HG02981 (cell line): ENCODE measurements around the gene WWOX.

Experiments used
- ATAC-seq: cut with Tn5 transposase; IDR thresholded peaks from one replicate; pipeline ENCODE4 v1.9.1; 2021; ENCODE audit warnings: mild to moderate bottlenecking, moderate library complexity; ENCODE audit not compliant: unreplicated experiment

Gene WWOX

DNA sequence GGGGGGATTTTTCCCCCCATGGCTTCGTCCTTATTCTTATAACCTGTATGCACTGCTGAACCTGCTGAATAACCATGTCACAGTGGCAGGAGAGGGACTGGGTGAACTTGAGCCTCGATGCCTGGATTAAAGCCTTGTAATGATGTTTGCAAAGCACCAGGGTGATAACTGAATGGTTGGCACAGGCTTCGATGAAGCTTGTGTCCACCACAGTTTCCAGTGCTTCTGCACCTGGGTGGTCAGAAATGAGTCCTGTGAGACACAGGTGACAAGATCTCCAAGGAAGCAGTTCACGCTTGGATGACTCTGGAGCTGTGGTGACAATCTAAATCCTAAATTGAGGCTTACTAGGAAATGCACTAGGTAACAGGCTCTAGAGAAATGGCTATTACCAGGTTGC lies 771.8 kb downstream of the WWOX start:
- ATAC-seq: no peak

DNA sequence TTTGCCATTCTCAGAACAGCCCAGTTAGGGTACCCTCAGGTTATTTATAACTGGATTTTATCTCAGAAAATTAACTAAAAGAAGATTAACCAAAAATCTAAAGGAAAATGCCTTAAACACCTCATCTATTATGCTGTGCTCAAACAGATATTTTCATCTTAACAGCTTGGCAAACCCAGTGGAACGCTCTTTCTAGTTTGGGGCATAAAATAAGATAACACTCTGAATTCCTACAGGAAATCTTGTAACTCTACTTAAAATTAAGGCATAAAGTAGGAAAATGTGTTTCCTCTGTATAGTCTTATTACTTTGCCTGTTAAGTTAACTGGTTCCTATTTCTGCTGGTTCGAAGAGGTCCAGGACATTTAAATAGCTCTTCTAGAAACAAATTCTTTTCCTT lies 777.2 kb downstream of the WWOX start:
- no peak for ATAC-seq

- no peak for ATAC-seq
These were observed 777.7 kb downstream of the WWOX start for GRCh38 chr16:78877114-78877655.

DNA sequence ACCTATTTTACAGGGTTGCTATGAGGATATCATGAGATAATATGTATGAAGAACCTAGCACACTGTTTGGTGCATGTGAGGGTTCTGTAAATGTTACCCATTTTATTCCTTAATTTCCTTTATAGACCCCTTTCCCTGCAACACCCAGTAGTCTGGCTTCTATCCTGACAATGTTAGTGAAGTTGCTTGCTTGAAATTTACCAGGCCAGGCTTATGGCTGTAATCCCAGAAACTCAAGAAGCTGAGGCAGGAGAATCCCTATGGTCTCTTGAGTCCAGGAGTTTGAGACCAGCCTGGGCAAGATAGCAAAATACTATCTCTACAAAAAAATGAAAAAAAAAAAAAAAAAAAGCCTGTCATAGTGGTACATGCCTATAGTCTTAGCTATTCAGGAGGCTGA lies 779.1 kb downstream of the WWOX start:
- no peak for ATAC-seq

GRCh38 chr16:78879011-78879410 lies 779.6 kb downstream of the WWOX start:
- ATAC-seq: no peak

GRCh38 chr16:78882150-78882549 lies 782.7 kb downstream of the WWOX start:
- no peak for ATAC-seq

DNA sequence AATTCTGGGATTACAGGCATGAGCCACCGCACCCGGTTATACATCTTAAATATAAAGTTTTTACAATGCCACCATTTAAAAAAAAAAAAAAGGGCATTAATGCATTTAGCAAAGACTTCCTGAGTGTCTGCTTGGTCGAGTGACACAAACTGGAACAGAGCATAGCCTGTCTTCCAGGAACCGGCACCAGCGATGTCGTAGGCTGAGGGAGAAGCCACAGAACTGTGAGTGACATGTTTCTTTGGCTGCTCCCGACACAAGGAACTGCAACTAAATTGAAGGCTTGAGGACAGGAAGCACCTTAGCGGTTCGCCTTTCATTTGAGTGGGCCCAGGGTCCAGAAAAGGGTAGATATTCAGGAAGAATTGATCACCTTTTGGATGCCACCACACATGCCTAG lies 783.3 kb downstream of the WWOX start:
- no peak for ATAC-seq

DNA sequence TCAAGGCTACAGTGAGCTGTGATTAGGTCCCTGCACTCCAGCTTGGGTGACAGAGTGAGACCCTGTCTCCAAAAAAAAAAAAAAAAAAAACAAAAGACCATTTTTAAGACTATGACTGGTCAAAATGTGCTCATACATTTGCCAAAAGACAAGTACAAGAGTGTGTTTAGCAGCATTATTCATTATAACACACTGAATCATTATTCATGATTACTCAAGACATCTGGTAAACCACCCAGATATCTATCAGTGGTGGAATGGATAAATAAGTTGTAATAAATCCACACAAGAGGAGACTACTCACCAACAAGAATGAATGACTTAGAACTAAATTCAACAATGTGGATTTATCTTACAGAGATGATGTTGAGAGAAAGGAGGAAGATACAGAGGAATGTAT lies 784.8 kb downstream of the WWOX start:
- no peak for ATAC-seq

- no peak for ATAC-seq
These were observed 789.9 kb downstream of the WWOX start for GRCh38 chr16:78889346-78889745.

- ATAC-seq: no peak
These were observed 791.0 kb downstream of the WWOX start for GRCh38 chr16:78890373-78890895.

DNA sequence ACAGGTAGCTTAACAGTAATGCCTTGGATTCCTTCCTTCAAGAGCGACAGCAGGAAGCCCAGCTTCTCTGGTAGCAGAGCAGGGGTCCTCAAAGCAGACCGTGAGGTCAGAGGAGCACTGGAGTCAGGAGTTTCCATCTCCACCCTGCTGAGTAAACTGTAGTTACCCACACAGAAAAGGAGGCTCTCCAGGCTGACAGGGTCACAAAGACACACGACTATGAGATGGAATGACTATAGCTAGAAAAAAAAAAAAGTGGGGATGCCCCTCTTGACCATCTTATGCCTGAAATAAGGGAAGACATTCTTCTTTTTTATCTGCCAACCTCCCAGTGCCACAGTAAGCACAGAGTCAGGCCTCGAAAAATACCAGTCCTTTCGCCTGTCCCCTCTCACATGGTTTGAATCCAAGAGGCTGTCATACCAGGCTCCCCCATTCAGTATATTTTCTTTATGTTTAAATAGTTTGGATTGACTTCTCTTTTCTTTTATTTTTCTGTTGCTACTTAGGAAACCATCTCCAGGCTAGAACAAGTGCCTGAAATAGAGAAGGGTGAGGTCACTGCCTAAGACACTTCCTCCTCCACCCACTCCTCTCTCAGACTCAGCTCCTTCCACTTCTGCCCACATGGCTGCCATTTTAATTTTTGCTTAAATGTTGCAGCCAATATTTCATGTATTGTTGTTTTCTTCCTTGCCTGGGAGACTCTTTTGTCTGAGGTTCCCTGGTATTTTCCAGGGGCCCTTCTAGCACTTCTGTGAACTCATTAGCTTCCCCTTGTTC lies 793.7 kb downstream of the WWOX start:
- ATAC-seq: no peak

GRCh38 chr16:78894886-78895285 lies 795.4 kb downstream of the WWOX start:
- ATAC-seq: no peak

GRCh38 chr16:78895681-78896080 lies 796.2 kb downstream of the WWOX start:
- no peak for ATAC-seq

GRCh38 chr16:78896280-78896679 lies 796.8 kb downstream of the WWOX start:
- ATAC-seq: no peak

DNA sequence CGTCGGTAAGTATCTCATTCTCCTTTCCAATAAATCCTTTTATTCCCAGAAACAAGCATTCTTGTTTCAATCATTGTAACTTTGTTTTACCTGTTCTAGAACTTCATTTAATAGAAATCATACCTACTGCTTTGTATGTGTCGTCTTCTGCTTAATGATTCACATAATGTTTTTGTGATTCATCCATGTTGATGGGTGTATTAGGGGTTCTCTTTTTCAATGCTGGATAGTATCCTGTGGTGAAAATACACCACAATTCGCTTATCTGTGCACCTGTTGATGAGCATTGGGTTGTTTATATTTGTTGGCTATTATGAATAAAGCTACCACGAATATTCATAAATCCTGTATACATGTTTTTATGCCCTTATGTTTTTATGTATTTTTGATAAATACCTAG lies 797.8 kb downstream of the WWOX start:
- ATAC-seq: no peak

GRCh38 chr16:78900044-78900811 lies 800.8 kb downstream of the WWOX start:
- no peak for ATAC-seq

DNA sequence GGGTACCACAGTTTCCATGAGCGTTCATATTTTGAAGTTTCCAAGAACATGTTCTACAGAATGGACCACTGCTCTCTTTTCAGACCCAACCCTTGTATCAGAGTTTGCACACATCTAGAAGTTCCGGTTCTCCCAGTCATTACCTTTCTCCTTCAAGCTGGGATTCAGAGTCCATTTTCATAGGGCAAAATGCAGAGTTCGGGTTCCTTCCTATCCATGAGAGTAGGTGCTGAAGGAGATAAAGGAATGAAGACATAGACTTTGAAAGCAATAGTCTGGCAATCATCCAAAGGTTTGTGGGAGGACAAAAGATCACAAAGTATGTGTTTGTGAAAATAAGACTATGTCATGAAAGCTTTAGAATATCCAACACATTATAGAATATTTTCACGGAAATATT lies 801.5 kb downstream of the WWOX start:
- no peak for ATAC-seq

GRCh38 chr16:78902321-78902720 lies 802.9 kb downstream of the WWOX start:
- no peak for ATAC-seq

DNA sequence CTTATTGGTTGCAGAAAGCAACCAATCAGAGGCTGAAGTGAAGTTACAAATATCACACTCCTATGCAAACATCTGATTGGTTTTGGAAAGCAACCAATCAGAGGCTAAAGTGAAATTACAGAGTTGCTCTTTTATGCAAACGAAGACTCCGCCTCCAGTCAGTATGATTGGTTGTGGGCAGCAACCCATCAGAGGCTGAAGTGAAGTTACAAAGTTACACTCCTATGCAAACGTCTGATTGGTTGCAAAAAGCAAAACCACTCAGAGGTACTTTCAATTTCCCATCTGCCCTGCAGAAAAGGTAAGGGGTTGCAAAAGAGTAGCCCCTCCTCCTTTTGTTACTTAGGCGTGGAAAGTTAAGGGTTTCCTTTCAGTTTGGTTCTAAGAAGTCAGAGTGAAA lies 803.8 kb downstream of the WWOX start:
- ATAC-seq: no peak

GRCh38 chr16:78903843-78904242 lies 804.4 kb downstream of the WWOX start:
- ATAC-seq: no peak

GRCh38 chr16:78906135-78906534 lies 806.7 kb downstream of the WWOX start:
- ATAC-seq: no peak

DNA sequence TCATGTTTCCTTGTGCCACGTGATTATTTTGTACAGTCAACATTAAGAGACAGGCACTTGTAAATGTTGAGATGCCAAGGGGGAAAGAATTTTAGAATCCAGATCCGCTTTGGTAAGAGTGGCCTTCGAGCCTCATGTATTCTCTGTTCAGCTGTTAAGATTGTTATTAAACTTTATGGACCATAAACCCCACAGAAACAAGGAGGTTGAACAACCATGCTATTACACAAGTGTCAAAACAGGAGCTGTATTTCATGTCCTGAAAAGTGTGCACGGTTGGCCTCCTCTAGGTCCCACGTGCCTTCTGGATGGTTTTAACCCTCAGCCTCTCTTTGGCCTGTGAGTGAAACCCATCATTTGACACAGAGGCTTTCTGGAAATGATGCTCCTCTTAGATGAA lies 809.8 kb downstream of the WWOX start:
- no peak for ATAC-seq
